Measurements from ENCODE around the gene MFAP5. TPM values are rescaled to one million over a fixed set of nuclear protein-coding genes. Genes with fewer than 3 reads are reported as not detected.

Gene MFAP5
- total RNA-seq, 3 donors from 2014 or later (not counting 1 experiment from before 2014, with no cell fraction given) = not detected

DNA sequence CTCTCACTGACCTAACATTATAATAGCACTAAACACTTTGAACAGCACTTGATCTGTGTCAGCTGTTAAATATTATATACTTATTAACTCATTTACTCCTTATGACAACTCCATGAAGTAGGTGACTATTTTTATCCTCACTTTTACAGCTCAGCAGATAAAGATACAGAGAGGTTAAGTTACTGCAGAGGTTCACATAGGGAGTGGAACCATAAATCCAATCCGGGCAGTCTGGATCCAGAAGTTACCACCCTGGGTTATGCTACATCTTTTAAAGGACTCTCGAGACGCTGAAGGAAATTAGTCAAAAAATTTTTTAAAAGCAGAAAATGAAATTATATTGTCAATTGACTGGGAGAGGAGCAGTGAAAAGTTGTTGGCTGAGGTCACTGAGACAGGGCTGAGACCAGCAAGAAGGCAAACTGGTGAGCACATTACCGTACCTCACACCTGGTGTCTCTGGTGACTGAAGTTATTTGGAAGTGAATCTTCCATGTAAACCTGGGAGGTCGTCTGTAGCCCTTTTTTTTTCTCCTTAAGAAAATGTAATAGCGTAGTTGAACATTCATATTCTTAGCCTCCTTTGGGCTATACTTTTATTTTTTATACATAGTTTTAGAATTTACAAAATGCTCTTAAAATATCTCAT, 33.9 kb upstream of the MFAP5 start:
- Histone ChIP-seq H3K27me3 (ENCODE audit: control insufficient read depth, insufficient read depth, low read length) (no peaks in the 10 kb centered on the region), H3K27ac (ENCODE audit: low read length) (peak overlapping the region; percentile 76), H3K36me3 (ENCODE audit: control insufficient read depth, insufficient read depth, low read length) (no peaks in the 10 kb centered on the region), H3K4me3 (ENCODE audit: low read length) (no peak overlapping the region), H3K4me1 (ENCODE audit: control insufficient read depth, insufficient read depth, low read length) (peaks cover 7% of the 10 kb centered on the region), H3K9me3 (ENCODE audit: control insufficient read depth, insufficient read depth, low read length) (no peaks in the 10 kb centered on the region)
- intact Hi-C loops (cut with micrococcal nuclease) = no loop called here
- TF ChIP-seq, protein P1, sequence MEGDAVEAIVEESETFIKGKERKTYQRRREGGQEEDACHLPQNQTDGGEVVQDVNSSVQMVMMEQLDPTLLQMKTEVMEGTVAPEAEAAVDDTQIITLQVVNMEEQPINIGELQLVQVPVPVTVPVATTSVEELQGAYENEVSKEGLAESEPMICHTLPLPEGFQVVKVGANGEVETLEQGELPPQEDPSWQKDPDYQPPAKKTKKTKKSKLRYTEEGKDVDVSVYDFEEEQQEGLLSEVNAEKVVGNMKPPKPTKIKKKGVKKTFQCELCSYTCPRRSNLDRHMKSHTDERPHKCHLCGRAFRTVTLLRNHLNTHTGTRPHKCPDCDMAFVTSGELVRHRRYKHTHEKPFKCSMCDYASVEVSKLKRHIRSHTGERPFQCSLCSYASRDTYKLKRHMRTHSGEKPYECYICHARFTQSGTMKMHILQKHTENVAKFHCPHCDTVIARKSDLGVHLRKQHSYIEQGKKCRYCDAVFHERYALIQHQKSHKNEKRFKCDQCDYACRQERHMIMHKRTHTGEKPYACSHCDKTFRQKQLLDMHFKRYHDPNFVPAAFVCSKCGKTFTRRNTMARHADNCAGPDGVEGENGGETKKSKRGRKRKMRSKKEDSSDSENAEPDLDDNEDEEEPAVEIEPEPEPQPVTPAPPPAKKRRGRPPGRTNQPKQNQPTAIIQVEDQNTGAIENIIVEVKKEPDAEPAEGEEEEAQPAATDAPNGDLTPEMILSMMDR (IDR thresholded peaks at IDR 0.05) = no peak
- Mint-ChIP-seq H3K27ac (peak overlapping the region; percentile 72 to 92), H3K9me3 (no peaks in the 10 kb centered on the region), H3K27me3 (ENCODE audit: low read depth in 2 of 2) (no peaks in the 10 kb centered on the region), H3K36me3 (no peaks in the 10 kb centered on the region), H3K4me3 (peak overlapping the region; percentile 80), H3K4me1 (peaks cover 28% of the 10 kb centered on the region in 2 donors)
- 54% methylated on average over 4 of the region's 6 CpGs for WGBS (ENCODE audit: insufficient coverage)
- ATAC-seq = no peak
- peak in 1 of 2 donors; percentile 24 for DNase-seq

DNA sequence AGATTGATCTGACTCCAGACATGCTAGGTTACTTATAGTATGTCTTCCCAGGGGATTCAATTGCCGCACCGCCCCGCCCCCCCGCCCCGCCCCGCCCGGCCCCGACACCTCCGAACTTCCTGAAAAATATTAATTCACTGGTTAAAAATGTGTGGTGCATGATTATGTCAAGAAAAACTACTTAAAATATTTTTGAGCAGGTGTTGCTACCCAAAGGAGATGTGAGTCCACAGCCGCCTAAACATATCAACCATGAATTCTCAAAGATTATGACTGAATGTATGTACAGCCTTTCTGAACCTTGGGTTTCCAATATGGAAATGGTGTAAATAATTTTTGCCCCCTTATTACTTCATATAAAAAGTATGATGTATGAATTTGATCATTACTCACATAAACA, 32.5 kb upstream of the MFAP5 start:
- H3K36me3 ChIP-seq (ENCODE audit: control insufficient read depth, insufficient read depth, low read length) = no peaks in the 10 kb centered on the region
- intact Hi-C loops (cut with micrococcal nuclease) = no loop called here
- Mint-ChIP-seq H3K36me3 (no peaks in the 10 kb centered on the region), H3K27ac (no peak overlapping the region), H3K4me3 (peak overlapping the region; percentile 6), H3K27me3 (ENCODE audit: low read depth in 2 of 2) (peaks cover 0 to 1% of the 10 kb centered on the region in 2 donors), H3K4me1 (peaks cover 24 to 25% of the 10 kb centered on the region in 2 donors), H3K9me3 (no peaks in the 10 kb centered on the region)
- no peaks in the 10 kb centered on the region for H3K9me3 ChIP-seq (ENCODE audit: control insufficient read depth, insufficient read depth, low read length)
- no peak overlapping the region for H3K27ac ChIP-seq (ENCODE audit: low read length)
- ATAC-seq (no peak), DNase-seq (no peak)
- peaks cover 2% of the 10 kb centered on the region for H3K27me3 ChIP-seq (ENCODE audit: control insufficient read depth, insufficient read depth, low read length)
- H3K4me1 ChIP-seq (ENCODE audit: control insufficient read depth, insufficient read depth, low read length) = peaks cover 7% of the 10 kb centered on the region
- 72% methylated on average over 8 of the region's 10 CpGs for WGBS (ENCODE audit: insufficient coverage)
- H3K4me3 ChIP-seq (ENCODE audit: low read length) = no peak overlapping the region
- TF ChIP-seq, protein P1 (IDR thresholded peaks at IDR 0.05) = no peak

DNA sequence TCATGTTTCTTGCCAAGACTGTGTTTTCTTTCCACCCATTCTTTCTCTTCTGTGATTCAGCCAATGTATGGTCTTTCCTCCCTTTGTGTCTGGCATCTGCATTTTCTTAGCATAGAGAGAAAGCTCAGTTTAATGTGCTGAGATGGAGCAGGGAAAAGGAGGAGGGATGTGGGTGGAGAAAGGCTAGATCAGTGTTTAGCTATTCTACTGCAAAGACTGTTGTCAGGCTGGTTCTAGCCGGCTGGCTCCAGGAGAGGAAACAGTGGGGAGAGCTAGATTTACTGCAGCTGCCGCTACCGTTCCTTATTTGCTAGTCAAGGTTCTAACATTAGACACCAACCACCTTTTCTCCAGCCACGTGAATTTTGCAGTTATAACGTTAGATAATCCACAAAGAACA, 29.9 kb upstream of the MFAP5 start:
- Mint-ChIP-seq H3K9me3 (no peaks in the 10 kb centered on the region), H3K27me3 (ENCODE audit: low read depth in 2 of 2) (peaks cover 7% of the 10 kb centered on the region in 2 donors), H3K4me1 (peaks cover 12 to 13% of the 10 kb centered on the region in 2 donors), H3K36me3 (no peaks in the 10 kb centered on the region), H3K27ac (no peak overlapping the region), H3K4me3 (no peak overlapping the region)
- Histone ChIP-seq H3K4me3 (ENCODE audit: low read length) (no peak overlapping the region), H3K4me1 (ENCODE audit: control insufficient read depth, insufficient read depth, low read length) (peaks cover 4% of the 10 kb centered on the region), H3K27me3 (ENCODE audit: control insufficient read depth, insufficient read depth, low read length) (peaks cover 6% of the 10 kb centered on the region), H3K27ac (ENCODE audit: low read length) (no peak overlapping the region), H3K36me3 (ENCODE audit: control insufficient read depth, insufficient read depth, low read length) (no peaks in the 10 kb centered on the region), H3K9me3 (ENCODE audit: control insufficient read depth, insufficient read depth, low read length) (no peaks in the 10 kb centered on the region)
- TF ChIP-seq, protein P1 (IDR thresholded peaks at IDR 0.05) = no peak
- DNase-seq = peak in 1 of 2 donors; percentile 11
- 15% methylated on average over 5 of the region's 5 CpGs for WGBS (ENCODE audit: insufficient coverage)
- intact Hi-C loops (cut with micrococcal nuclease) = no loop called here
- no peak for ATAC-seq

DNA sequence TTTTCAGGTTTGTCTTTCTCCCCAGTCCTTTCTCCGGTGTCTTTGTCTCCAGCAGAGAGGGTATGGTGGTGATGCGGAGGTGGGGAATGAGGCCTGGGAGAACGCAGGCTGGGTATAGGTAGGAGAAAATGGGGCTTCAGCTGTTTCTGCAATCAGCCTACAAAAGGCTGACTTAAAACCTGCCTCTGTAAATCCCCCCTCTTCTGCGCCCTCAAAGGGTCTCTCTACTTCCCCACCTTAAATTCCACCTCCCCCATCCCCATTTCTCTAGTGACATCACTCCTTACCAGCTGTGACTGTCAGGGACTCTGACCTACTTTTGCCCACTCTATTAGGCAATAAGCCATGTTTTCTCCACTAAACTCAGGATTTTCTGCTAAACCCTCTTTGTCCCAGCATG, 27.1 kb upstream of the MFAP5 start:
- 94% methylated on average over 4 of the region's 4 CpGs for WGBS (ENCODE audit: insufficient coverage)
- TF ChIP-seq, protein P1 (IDR thresholded peaks at IDR 0.05) = no peak
- H3K4me3 Mint-ChIP-seq = no peak overlapping the region
- no peaks in the 10 kb centered on the region for H3K9me3 Mint-ChIP-seq
- ATAC-seq (no peak), DNase-seq (no peak)
- Histone ChIP-seq H3K27me3 (ENCODE audit: control insufficient read depth, insufficient read depth, low read length) (peaks cover 6% of the 10 kb centered on the region), H3K4me3 (ENCODE audit: low read length) (no peak overlapping the region), H3K36me3 (ENCODE audit: control insufficient read depth, insufficient read depth, low read length) (no peaks in the 10 kb centered on the region), H3K4me1 (ENCODE audit: control insufficient read depth, insufficient read depth, low read length) (no peaks in the 10 kb centered on the region), H3K9me3 (ENCODE audit: control insufficient read depth, insufficient read depth, low read length) (no peaks in the 10 kb centered on the region), H3K27ac (ENCODE audit: low read length) (no peak overlapping the region)
- no peaks in the 10 kb centered on the region for H3K36me3 Mint-ChIP-seq
- H3K4me1 Mint-ChIP-seq = no peaks in the 10 kb centered on the region
- intact Hi-C loops (cut with micrococcal nuclease) = no loop called here
- peaks cover 7% of the 10 kb centered on the region in 2 donors for H3K27me3 Mint-ChIP-seq (ENCODE audit: low read depth in 2 of 2)
- H3K27ac Mint-ChIP-seq = no peak overlapping the region
